Stimulated activated CD4-positive, alpha-beta T cell treated with anti-CD3 and anti-CD28 coated beads, Interleukin-4, amount 100 ng/mL, for 4 hours (primary cell): ENCODE data around the gene FUT1.
A peak's percentile ranks its signal among the peaks of the same experiment; 100 is the strongest.

Experiments used
- DNase-seq, 2 experiments: peaks; one replicate each; pipeline ENCODE4 v3.0.0-alpha.2; 2020

Gene FUT1

DNA sequence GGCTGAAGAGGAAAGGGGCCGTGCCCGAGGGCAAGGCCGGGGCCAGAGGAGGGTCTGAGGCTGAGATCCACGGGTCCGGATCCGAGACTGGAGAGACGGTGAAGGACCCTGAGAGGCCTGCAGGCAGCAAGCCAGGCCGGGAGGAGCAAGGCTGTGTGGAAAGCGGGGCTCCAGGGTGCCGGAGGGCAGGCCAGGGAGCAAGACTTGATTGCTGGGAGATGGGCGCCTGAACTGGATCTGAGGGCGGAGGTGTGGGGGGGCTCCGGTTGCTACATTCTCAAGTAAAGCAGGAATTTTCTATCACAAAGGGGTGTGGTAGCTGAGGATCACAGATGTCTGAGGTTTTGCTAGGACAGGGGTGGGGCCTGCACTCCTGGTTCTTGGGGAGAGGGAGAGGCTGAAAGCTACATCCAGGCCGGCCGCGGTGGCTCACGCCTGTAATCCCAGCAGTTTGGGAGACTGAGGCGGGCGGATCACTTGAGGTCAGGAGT is 36.7 kb downstream of the FUT1 start:
- DNase-seq: no peak

DNA sequence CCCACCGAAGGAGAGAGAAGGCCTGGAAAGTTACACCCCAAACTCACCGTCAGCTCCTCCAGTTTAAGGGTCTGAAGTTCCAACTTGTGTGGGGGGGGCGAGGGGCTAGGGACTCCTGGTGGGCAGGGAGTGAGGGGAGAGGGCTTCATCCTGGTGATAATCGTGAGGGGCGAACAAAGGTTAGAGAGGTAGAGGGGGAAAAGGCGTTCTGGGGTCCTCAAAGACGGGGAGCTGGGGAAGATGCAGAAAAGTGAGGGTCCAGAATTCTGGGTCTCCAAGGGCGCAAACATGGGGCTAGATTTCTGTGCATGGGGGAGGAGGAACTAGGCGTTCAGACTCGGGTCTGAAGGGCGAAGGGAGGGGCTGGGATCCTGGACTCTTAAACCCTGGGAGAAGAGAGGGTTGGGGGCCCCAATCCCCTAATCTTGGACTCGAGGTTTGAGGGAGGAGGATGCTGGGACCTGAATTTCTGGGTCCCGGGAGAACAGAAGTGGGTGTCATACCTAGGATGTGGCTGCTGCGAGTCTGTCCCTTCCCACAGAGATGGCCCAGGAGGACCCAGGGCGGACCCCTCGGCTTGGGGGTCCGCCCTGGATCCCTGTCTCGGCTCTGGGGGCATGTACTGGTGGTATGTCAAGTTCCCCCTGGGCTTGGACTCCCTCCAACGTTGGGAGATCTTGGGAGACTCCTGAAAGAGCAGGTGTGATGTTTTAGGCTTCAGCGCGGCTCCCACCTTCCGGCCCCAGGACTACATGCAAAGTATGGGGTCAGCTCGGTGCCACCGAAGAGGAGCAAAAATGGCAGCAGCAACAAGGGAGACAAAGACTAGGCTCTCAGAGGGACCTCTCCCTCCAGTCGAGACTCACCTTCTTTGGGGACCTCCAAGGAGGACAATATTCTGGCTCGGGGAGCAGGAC is 37.4 kb downstream of the FUT1 start:
- DNase-seq: no peak

GRCh38 chr19:48713864-48714755 is 38.3 kb downstream of the FUT1 start:
- peak; percentile 95 to 96 for DNase-seq

DNA sequence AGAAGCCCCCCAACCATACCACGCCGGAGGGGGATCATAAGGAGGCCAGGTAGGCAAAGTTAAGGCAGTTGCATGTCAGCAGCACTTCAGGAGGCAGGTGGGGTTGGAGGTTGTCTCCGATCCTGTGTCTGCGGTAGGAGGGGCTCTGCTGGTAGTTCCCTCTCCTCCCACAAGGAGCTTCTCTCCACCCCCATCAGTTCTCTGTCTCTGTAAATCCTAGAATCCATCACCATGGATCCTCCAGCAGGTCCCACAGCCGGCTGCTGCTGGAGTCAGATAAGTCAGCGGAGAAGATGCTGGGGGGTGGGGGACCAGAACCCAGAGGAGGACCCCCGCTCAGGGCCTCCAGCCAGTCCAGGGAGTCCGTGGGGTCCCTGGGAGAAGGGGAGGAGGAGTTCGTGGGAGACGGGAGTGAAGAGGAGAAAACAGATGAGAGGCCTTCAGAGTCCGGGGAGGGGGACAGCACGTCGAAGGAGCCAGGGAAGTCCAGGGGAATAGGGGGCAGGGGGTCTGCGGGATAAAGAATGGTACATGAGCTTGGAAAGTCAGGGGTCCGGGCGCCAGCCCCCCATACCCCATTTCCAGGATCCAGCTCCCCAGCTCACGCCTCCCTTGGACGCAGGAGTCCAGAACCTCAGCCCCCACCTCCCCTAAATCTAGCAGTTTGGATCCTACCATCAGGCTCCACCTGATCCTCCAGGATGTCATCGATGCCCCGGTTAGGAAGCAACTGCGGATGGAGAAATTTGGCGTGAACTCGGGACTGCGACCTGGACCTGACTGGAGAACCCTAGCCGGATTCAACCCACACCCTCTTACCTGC is 39.2 kb downstream of the FUT1 start:
- no peak for DNase-seq

DNA sequence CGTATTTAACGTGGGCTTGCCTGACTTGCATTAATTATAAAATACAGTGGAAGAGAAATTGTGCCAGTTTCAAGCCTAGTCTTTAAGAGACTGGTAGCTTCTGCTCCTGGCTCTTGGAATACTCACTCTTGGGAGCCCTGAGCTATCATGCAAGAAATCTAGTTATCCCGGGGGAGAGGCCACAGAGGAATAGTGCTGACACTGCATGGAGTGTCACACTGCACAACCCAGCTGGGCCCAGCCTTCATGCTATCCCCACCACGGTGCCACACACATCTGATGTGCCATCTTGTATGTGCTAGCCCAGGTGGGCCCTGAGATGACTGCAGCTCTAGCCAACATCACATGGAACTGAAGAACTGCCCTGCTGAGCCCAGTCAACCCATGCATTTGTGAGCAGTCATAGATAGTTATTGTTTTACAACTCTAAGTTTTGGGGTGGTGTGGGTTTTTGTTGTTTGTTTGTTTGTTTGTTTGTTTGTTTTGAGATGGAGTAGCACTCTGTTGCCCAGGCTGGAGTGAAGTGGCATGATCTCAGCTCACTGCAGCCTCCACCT is 41.3 kb downstream of the FUT1 start:
- no peak for DNase-seq

- DNase-seq: no peak
Measured at GRCh38 chr19:48708471-48708870, 44.0 kb downstream of the FUT1 start.

DNA sequence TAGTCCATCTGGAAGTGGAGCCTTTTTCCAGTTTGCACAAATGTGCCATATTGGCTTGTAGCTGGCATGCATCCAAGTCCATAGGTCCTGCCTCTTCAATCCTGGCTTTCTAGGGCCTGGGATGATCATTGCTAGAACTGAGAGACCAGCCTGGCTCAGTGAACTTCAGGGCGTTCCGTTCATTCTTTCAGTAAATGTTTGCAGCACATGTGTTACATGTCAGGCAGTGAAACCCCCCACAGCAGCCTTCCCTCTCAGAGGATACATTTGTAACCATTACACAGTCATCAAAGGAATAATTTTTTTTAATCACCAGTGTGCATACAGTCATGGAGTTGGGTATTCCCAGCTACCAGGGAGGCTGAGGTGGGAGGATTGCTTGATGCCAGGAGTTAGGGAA is 47.0 kb downstream of the FUT1 start:
- no peak for DNase-seq

- no peak for DNase-seq
Measured at GRCh38 chr19:48703316-48703715, 49.1 kb downstream of the FUT1 start.

DNA sequence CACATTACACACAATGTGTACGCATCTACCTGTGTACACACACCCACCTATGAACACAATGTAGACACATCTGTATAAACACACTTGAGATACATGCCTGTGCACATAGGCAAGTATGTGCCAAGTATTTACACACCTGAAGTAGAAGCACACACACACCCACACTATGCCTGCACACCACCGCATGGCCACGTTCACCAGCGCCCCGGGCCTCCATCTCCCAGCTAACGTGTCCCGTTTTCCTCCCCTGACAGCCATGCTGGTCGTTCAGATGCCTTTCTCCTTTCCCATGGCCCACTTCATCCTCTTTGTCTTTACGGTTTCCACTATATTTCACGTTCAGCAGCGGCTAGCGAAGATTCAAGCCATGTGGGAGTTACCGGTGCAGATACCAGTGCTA is 49.7 kb downstream of the FUT1 start:
- DNase-seq: no peak

GRCh38 chr19:48698046-48698445 is 54.4 kb downstream of the FUT1 start:
- no peak for DNase-seq
